ENCODE results near the gene STX1A. TPM values are rescaled to one million over a fixed set of nuclear protein-coding genes. Genes with fewer than 3 reads are reported as not detected.

STX1A gene
- total RNA-seq, 4 donors from 2014 or later, result 2.3 to 19.1 (median 11.0) TPM

- H3K9me3 ChIP-seq, result no peaks in the 10 kb centered on the region
- no peak overlapping the region for H3K4me3 ChIP-seq
- TF ChIP-seq POLR2A (IDR thresholded peaks at IDR 0.05), result no peak
- intact Hi-C loops (cut with DNase I; ENCODE audit: low total_unique reads), result no loop called here
- no peaks in the 10 kb centered on the region for H3K36me3 ChIP-seq
- H3K4me1 ChIP-seq, result no peaks in the 10 kb centered on the region
- no peaks in the 10 kb centered on the region for H3K27me3 ChIP-seq
- DNase-seq, result no peak
- no peak overlapping the region for H3K27ac ChIP-seq
Observed at GRCh38 chr7:73688288-73688687, 31.2 kb downstream of the STX1A start.

GRCh38 chr7:73685311-73685710 is 34.2 kb downstream of the STX1A start:
- intact Hi-C loops (cut with DNase I; ENCODE audit: low total_unique reads), result no loop called here
- Histone ChIP-seq H3K27me3 (no peaks in the 10 kb centered on the region), H3K36me3 (no peaks in the 10 kb centered on the region), H3K4me1 (peaks cover 0 to 16% of the 10 kb centered on the region in 2 donors), H3K27ac (no peak overlapping the region), H3K4me3 (no peak overlapping the region), H3K9me3 (no peaks in the 10 kb centered on the region)
- TF ChIP-seq POLR2A (IDR thresholded peaks at IDR 0.05), result no peak
- TF ChIP-seq, protein P1, sequence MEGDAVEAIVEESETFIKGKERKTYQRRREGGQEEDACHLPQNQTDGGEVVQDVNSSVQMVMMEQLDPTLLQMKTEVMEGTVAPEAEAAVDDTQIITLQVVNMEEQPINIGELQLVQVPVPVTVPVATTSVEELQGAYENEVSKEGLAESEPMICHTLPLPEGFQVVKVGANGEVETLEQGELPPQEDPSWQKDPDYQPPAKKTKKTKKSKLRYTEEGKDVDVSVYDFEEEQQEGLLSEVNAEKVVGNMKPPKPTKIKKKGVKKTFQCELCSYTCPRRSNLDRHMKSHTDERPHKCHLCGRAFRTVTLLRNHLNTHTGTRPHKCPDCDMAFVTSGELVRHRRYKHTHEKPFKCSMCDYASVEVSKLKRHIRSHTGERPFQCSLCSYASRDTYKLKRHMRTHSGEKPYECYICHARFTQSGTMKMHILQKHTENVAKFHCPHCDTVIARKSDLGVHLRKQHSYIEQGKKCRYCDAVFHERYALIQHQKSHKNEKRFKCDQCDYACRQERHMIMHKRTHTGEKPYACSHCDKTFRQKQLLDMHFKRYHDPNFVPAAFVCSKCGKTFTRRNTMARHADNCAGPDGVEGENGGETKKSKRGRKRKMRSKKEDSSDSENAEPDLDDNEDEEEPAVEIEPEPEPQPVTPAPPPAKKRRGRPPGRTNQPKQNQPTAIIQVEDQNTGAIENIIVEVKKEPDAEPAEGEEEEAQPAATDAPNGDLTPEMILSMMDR (IDR thresholded peaks at IDR 0.05), result no peak
- DNase-seq, result no peak

- intact Hi-C loops (cut with DNase I; ENCODE audit: low total_unique reads), result no loop called here
Observed at GRCh38 chr7:73683788-73684693, 35.4 kb downstream of the STX1A start.

DNA sequence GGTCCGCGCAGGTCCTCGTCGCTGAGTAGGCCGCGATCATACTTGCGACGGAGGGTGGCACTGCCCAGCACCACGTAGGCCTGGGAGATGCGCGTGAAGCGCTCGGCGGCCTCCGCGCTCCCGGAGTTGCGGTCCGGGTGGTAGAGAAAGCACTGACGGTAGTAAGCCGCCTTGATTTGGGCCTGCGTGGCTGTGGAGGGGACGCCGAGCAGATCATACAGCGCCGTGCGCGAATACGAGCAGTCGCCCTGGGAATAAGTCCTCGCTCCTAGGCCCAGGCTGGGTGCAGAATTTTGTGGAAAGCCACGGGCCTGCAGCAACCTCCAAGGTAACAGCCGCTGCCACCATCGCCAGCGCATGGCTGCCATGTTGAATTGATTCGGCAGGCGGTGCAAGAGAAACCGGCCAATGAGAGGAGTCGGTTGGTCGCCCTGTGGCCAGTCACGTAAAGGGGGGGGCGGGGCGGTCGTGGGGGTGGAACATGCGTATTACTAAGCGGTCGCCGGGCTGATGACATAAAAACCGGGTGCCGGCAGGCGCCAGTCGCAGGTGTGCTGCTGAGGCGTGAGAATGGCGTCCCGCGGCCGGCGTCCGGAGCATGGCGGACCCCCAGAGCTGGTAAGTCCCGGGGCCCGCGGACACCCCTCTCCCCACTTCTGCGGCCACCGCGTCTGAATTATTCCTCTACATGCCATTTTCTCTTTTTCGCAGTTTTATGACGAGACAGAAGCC is 36.2 kb downstream of the STX1A start, which contains the start of the genes BUD23 and DNAJC30:
BUD23 (plus strand) TSS at position 542 of the 732 bp plus-strand sequence; CDS start at position 571, 29 bp downstream.
DNAJC30 (minus strand) TSS at position 398 of the 732 bp plus-strand sequence; CDS start at position 368, 30 bp downstream.
- Histone ChIP-seq H3K9me3 (no peaks in the 10 kb centered on the region), H3K27ac (peak within 1 kb of the TSS; percentile 30 to 76), H3K4me1 (peaks cover 0 to 16% of the 10 kb centered on the region in 2 donors)

More at GRCh38 chr7:73683788-73684693, 35.4 kb downstream of the STX1A start:
- no peak for DNase-seq
- H3K27me3 ChIP-seq, result no peaks in the 10 kb centered on the region
- no peaks in the 10 kb centered on the region for H3K36me3 ChIP-seq
- peak overlapping the region; percentile 30 to 73 for H3K27ac ChIP-seq
- peaks cover 0 to 16% of the 10 kb centered on the region in 2 donors for H3K4me1 ChIP-seq
- TF ChIP-seq, protein P1 (IDR thresholded peaks at IDR 0.05), result no peak
- peak overlapping the region; percentile 70 to 81 for H3K4me3 ChIP-seq
- no peaks in the 10 kb centered on the region for H3K9me3 ChIP-seq

GRCh38 chr7:73682745-73683055 is 36.8 kb downstream of the STX1A start:
- Histone ChIP-seq H3K4me1 (peaks cover 0 to 16% of the 10 kb centered on the region in 2 donors), H3K27me3 (no peaks in the 10 kb centered on the region), H3K4me3 (peak overlapping the region; percentile 70 to 81), H3K36me3 (no peaks in the 10 kb centered on the region), H3K9me3 (no peaks in the 10 kb centered on the region), H3K27ac (peak overlapping the region; percentile 4 to 76)
- no peak for TF ChIP-seq POLR2A (IDR thresholded peaks at IDR 0.05)
- TF ChIP-seq, protein P1 (IDR thresholded peaks at IDR 0.05), result no peak
- no peak for DNase-seq
- intact Hi-C loops (cut with DNase I; ENCODE audit: low total_unique reads), result no loop called here

More for the DNA sequence above, 36.2 kb downstream of the STX1A start, which contains the start of the genes BUD23 and DNAJC30:
- intact Hi-C loops (cut with DNase I; ENCODE audit: low total_unique reads), result no loop called here
- DNase-seq, result peak; percentile 96 to 99
- TF ChIP-seq, protein P1 (IDR thresholded peaks at IDR 0.05), result peak in 3 of 4 experiments; percentile 8 to 23 (median 11)
- TF ChIP-seq POLR2A (IDR thresholded peaks at IDR 0.05), result peak; percentile 44 to 50
- no peaks in the 10 kb centered on the region for H3K36me3 ChIP-seq
- no peaks in the 10 kb centered on the region for H3K27me3 ChIP-seq
- peak within 1 kb of the TSS; percentile 70 to 81 for H3K4me3 ChIP-seq

Data from uterus (tissue), 4 donors.